ENCODE data around the gene PAK6. TPM values are rescaled to one million over a fixed set of nuclear protein-coding genes. Genes with fewer than 3 reads are reported as not detected.
A peak's percentile ranks its signal among the peaks of the same experiment; 100 is the strongest.

Gene PAK6
- polyA plus RNA-seq, 1 donor (not counting 4 experiments of a cell fraction or from before 2014, with no cell fraction given) = 11.5 TPM

DNA sequence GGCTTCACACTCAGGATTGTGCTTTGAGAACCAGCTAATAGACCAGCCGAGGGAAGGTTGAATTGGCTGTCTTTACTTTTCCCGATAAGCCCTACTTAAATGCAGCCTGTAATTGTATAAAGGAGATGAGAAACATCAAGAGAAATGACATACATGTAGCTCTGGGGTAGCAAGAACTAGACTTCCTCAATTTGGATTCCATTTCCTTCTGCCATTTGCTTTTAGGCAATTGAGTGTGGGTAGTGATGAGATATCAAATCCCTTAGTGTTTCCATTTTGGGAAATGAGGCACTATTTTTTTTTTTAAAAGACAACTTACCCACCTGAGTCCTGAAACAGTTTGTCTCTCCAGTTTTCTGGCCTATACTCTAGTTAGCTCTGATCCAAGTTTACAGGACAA is 86.8 kb downstream of the PAK6 start:
- no peak for FAIRE-seq
- Histone ChIP-seq H3K27me3 (ENCODE audit: control insufficient read depth, extremely low read depth, insufficient read depth, low read length) (no peaks in the 10 kb centered on the region), H3K9me3 (ENCODE audit: control insufficient read depth, low read depth, low read length) (no peaks in the 10 kb centered on the region), H3K4me3 (ENCODE audit: control insufficient read depth in 2 of 3, extremely low read depth in 1 of 3, insufficient read depth in 2 of 3, low read depth in 1 of 3, low read length in 3 of 3) (peak overlapping the region in 1 of 3 experiments; percentile 73), H3K4me1 (ENCODE audit: control insufficient read depth, extremely low read depth, insufficient read depth, low read length) (peaks cover 45% of the 10 kb centered on the region), H3K9me1 (ENCODE audit: control insufficient read depth, extremely low read depth, insufficient read depth, low read length) (peaks cover 3% of the 10 kb centered on the region), H2AFZ (ENCODE audit: control insufficient read depth, low read length) (no peak overlapping the region), H3K9ac (ENCODE audit: control insufficient read depth, extremely low read depth, insufficient read depth, low read length) (no peak overlapping the region), H3K27ac (ENCODE audit: control insufficient read depth, insufficient read depth, low read length) (no peak overlapping the region), H3K4me2 (ENCODE audit: control insufficient read depth, extremely low read depth, insufficient read depth, low read depth, low read length) (peak overlapping the region; percentile 60), H3K79me2 (ENCODE audit: control insufficient read depth, insufficient read depth, low read length) (peaks cover 21% of the 10 kb centered on the region), H4K20me1 (ENCODE audit: control insufficient read depth, extremely low read depth, insufficient read depth, low read length) (no peaks in the 10 kb centered on the region), H3K36me3 (ENCODE audit: control insufficient read depth in 2 of 2, extremely low read depth in 1 of 2, insufficient read depth in 2 of 2, low read length in 2 of 2) (peaks cover 0 to 10% of the 10 kb centered on the region in 2 experiments)
- TF ChIP-seq, protein P1, sequence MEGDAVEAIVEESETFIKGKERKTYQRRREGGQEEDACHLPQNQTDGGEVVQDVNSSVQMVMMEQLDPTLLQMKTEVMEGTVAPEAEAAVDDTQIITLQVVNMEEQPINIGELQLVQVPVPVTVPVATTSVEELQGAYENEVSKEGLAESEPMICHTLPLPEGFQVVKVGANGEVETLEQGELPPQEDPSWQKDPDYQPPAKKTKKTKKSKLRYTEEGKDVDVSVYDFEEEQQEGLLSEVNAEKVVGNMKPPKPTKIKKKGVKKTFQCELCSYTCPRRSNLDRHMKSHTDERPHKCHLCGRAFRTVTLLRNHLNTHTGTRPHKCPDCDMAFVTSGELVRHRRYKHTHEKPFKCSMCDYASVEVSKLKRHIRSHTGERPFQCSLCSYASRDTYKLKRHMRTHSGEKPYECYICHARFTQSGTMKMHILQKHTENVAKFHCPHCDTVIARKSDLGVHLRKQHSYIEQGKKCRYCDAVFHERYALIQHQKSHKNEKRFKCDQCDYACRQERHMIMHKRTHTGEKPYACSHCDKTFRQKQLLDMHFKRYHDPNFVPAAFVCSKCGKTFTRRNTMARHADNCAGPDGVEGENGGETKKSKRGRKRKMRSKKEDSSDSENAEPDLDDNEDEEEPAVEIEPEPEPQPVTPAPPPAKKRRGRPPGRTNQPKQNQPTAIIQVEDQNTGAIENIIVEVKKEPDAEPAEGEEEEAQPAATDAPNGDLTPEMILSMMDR (optimal IDR thresholded peaks at IDR 0.05 in 1 of 3, IDR thresholded peaks at IDR 0.05 in 1 of 3, conservative IDR thresholded peaks at IDR 0.05 in 1 of 3; ENCODE audit: extremely low read depth in 1 of 3, insufficient read depth in 2 of 3, low read length in 3 of 3) = no peak
- TF ChIP-seq EZH2 (IDR thresholded peaks at IDR 0.05; ENCODE audit: low read length) = no peak
- dilution Hi-C loops (cut with MboI; ENCODE audit: extremely low pct_ligation_motif_present, low sequenced_read_pairs) = no loop called here
- no peak for DNase-seq (ENCODE audit: low read depth, low spot score)

Other genes with a start within 250 kb of the PAK6 start
- gene SRP14, start 199.9 kb upstream of the PAK6 start, polyA plus RNA-seq = 272 to 407 TPM (median 324 TPM) in 3 replicates
- 0.05 to 0.30 TPM (median 0.13 TPM) in 3 replicates for gene BMF, start 130.2 kb upstream of the PAK6 start, polyA plus RNA-seq
- gene BUB1B, start 78.0 kb upstream of the PAK6 start, polyA plus RNA-seq = 3.3 to 19.7 TPM (median 9.3 TPM) in 3 replicates
- gene ANKRD63, start 44.0 kb downstream of the PAK6 start, polyA plus RNA-seq = not detected in 3 replicates
- 0.52 to 1.1 TPM (median 0.73 TPM) in 3 replicates for gene PLCB2, start 68.9 kb downstream of the PAK6 start, polyA plus RNA-seq
- 9.1 to 15.2 TPM (median 13.5 TPM) in 3 replicates for gene INAFM2, start 84.6 kb downstream of the PAK6 start, polyA plus RNA-seq
- 6.3 to 9.6 TPM (median 7.4 TPM) in 3 replicates for gene CCDC9B, start 101.9 kb downstream of the PAK6 start, polyA plus RNA-seq
- gene PHGR1, start 112.0 kb downstream of the PAK6 start, polyA plus RNA-seq = not detected in 3 replicates
- gene DISP2, start 119.2 kb downstream of the PAK6 start, polyA plus RNA-seq = 0.12 to 0.68 TPM (median 0.12 TPM) in 3 replicates
- 21.0 to 42.8 TPM (median 42.4 TPM) in 3 replicates for gene KNSTRN, start 143.7 kb downstream of the PAK6 start, polyA plus RNA-seq
- gene IVD, start 166.7 kb downstream of the PAK6 start, polyA plus RNA-seq = 13.0 to 18.1 TPM (median 14.2 TPM) in 3 replicates
- 4.8 to 6.9 TPM (median 6.8 TPM) in 3 replicates for gene BAHD1, start 201.9 kb downstream of the PAK6 start, polyA plus RNA-seq
- 1.1 to 4.4 TPM (median 1.5 TPM) in 3 replicates for gene CHST14, start 231.9 kb downstream of the PAK6 start, polyA plus RNA-seq

Data from keratinocyte (primary cell).